ENCODE data around the gene SFXN4. TPM values are rescaled to one million over a fixed set of nuclear protein-coding genes. Genes with fewer than 3 reads are reported as not detected.
"Not testable (repeated sequence)": the region's sequence is repeated elsewhere in the genome, so short reads cannot be mapped to it uniquely, and the experiment has no call there.

The SFXN4 gene
- total RNA-seq, 1 donor from 2014 or later = 14.6 TPM

- no peaks in the 10 kb centered on the region for H3K27me3 ChIP-seq (ENCODE audit: low read depth)
- no peak for TF ChIP-seq CTCF (IDR thresholded peaks at IDR 0.05)
These were observed 51.5 kb downstream of the SFXN4 start for GRCh38 chr10:119113751-119114732.

GRCh38 chr10:119112056-119112455, 53.5 kb downstream of the SFXN4 start:
- H3K4me3 ChIP-seq = no peak overlapping the region
- H3K4me1 ChIP-seq = no peaks in the 10 kb centered on the region
- TF ChIP-seq CTCF (IDR thresholded peaks at IDR 0.05) = no peak
- H3K36me3 ChIP-seq = peaks cover 79% of the 10 kb centered on the region
- intact Hi-C loops (cut with DNase I) = no loop called here
- H3K27ac ChIP-seq = no peak overlapping the region
- ATAC-seq = no peak
- no peak for DNase-seq
- H3K27me3 ChIP-seq (ENCODE audit: low read depth) = no peaks in the 10 kb centered on the region
- H3K9me3 ChIP-seq = no peaks in the 10 kb centered on the region

More at GRCh38 chr10:119113751-119114732, 51.5 kb downstream of the SFXN4 start:
- Histone ChIP-seq H3K36me3 (peaks cover 82% of the 10 kb centered on the region), H3K4me3 (no peak overlapping the region), H3K4me1 (no peaks in the 10 kb centered on the region), H3K27ac (no peak overlapping the region), H3K9me3 (no peaks in the 10 kb centered on the region)
- ATAC-seq = no peak
- intact Hi-C loops (cut with DNase I) = no loop called here
- no peak for DNase-seq

DNA sequence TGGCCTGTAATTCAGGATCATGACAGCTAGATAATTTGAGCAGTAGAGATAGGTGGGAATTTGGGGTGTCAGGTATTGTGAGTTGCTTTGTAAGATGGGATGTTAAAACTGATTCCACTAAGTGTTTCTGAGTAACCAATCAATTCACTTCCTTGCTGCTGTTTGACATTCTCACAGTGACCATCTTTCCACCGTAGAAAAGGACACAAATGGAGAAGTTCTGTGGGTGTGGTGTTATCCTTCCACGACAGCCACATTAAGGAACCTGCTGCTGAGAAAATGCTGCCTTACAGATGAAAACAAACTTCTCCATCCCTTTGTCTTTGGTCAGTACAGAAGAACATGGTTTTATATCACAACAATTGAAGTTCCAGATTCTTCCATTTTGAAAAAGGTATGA, 57.7 kb downstream of the SFXN4 start:
- H3K9me3 ChIP-seq; H3K4me1 ChIP-seq; H3K4me3 ChIP-seq; DNase-seq; H3K27me3 ChIP-seq (ENCODE audit: low read depth); intact Hi-C loops (cut with DNase I); H3K27ac ChIP-seq; ATAC-seq: not testable (repeated sequence)
- H3K36me3 ChIP-seq = peaks cover 49% of the 10 kb centered on the region

- peaks cover 42% of the 10 kb centered on the region for H3K36me3 ChIP-seq
- H3K27ac ChIP-seq; intact Hi-C loops (cut with DNase I); H3K4me1 ChIP-seq; H3K27me3 ChIP-seq (ENCODE audit: low read depth); ATAC-seq; DNase-seq; H3K4me3 ChIP-seq; H3K9me3 ChIP-seq: not testable (repeated sequence)
These were observed 58.4 kb downstream of the SFXN4 start for GRCh38 chr10:119107106-119107505.

DNA sequence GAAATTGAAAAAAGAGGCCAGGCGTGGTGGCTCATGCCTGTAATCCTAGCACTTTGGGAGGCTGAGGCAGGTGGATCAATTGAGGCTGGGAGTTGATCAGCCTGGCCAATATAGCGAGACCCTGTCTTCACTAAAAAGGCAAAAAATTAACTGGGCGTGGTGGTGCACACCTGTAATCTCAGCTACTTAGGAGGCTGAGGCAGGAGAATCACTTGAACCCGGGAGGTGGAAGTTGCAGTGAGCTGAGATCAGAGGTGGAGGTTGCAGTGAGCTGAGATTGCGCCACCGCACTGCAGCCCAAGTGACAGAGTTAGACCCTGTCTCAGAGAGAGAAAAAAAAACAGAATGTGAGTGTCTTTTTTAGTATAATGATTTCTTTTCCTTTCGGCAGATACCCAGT, 59.6 kb downstream of the SFXN4 start:
- H3K36me3 ChIP-seq = peaks cover 31% of the 10 kb centered on the region
- H3K4me3 ChIP-seq; DNase-seq; H3K4me1 ChIP-seq; H3K27me3 ChIP-seq (ENCODE audit: low read depth); ATAC-seq; intact Hi-C loops (cut with DNase I); H3K27ac ChIP-seq; H3K9me3 ChIP-seq: not testable (repeated sequence)

- Histone ChIP-seq H3K9me3 (no peaks in the 10 kb centered on the region), H3K27ac (no peak overlapping the region), H3K36me3 (peaks cover 24% of the 10 kb centered on the region), H3K4me3 (peak overlapping the region; percentile 75), H3K4me1 (peaks cover 8% of the 10 kb centered on the region), H3K27me3 (ENCODE audit: low read depth) (no peaks in the 10 kb centered on the region)
- DNase-seq (no peak), ATAC-seq (no peak)
- no peak for TF ChIP-seq CTCF (IDR thresholded peaks at IDR 0.05)
- intact Hi-C loops (cut with DNase I) = no loop called here
These were observed 60.4 kb downstream of the SFXN4 start for GRCh38 chr10:119105155-119105554.

GRCh38 chr10:119104654-119105015, 60.9 kb downstream of the SFXN4 start:
- Histone ChIP-seq H3K27me3 (ENCODE audit: low read depth) (no peaks in the 10 kb centered on the region), H3K4me3 (peak overlapping the region; percentile 75), H3K36me3 (peaks cover 19% of the 10 kb centered on the region), H3K9me3 (no peaks in the 10 kb centered on the region), H3K27ac (peak overlapping the region; percentile 67), H3K4me1 (peaks cover 8% of the 10 kb centered on the region)
- intact Hi-C loops (cut with DNase I) = no loop called here
- TF ChIP-seq CTCF (IDR thresholded peaks at IDR 0.05) = no peak
- DNase-seq (peak; percentile 52), ATAC-seq (no peak)

Data from lower lobe of right lung (tissue), 2 donors.